Measurements from ENCODE around the gene ARFRP1.

GRCh38 chr20:63709149-63709527, 1.4 kb upstream of the ARFRP1 start:
- TF ChIP-seq TAF1 (IDR thresholded peaks at IDR 0.05; ENCODE audit: borderline replicate concordance, insufficient read depth, low read length) (no peak), REST (IDR thresholded peaks at IDR 0.05; ENCODE audit: insufficient read depth in 1 of 2, low read depth in 2 of 2, low read length in 2 of 2) (no peak), POLR2AphosphoS5 (IDR thresholded peaks at IDR 0.05; ENCODE audit: low read depth, low read length) (no peak)
